HG02678 (cell line): ENCODE measurements around the gene SUMO3.

Experiments used
- ATAC-seq: cut with Tn5 transposase; IDR thresholded peaks from one replicate; pipeline ENCODE4 v1.9.1; 2021; ENCODE audit warnings: mild to moderate bottlenecking, moderate library complexity; ENCODE audit not compliant: unreplicated experiment

SUMO3 gene

DNA sequence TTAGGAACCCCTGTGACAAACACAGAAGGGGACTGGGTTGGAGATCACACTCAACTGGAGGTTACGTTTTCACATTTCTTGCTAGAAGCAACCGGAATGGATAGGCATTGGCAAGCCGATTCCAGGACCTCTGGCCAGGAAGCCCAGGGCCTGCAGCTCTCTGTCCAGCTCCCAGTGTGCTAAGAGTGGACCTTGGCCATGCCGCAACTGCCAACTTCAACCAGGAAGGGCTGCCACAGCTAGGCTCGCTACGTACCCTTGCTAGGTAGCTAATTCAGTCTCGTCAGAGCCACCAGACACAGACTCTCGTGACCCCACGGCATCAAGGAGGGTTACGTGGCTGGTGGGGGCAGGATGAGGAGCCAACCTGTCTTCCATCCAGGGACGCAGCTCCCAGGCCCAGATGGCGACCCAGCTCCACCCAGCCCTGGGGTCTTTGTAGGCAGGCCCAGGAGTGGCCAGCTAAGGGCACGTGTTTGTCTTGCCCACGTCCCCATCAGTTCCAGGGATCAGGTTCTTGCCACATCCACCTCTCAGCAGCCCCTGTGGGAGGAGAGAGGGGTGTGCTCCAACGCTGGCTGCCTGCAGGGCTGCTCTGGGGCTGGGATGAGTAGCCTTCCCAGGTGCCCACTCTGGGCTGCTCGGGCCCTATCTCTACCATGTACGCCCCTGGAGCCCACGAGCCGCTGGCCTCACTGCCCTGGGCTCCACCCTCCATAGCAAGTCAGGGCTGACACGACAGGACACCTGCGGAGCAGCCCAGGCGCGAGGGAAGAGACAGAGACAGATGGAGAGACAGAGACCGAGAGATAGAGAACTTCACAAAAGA is 55.4 kb downstream of the SUMO3 start:
- ATAC-seq = no peak

DNA sequence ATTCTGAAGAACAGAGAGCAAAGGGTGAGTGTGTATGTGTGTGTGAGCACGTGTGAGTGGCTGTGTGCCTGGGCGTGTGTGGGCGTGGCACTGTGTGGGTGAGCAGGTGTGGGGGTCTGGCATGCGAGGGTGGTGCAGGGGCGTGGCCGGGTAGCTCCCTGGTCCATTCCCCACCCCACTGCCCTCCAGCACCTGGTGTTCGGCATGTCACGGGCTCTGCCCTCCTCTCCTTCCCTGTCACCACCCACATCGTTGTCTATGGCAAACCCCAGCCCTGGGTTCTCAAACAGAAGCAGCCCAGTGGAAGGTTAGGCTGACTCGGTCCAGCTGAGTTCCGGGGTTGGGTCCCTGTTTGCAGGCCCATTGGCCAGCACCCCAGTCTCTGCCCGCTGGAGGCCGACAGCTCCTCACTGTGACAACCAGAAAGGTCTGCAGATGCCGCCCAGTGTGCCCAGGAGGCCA is 56.1 kb downstream of the SUMO3 start:
- ATAC-seq = no peak

DNA sequence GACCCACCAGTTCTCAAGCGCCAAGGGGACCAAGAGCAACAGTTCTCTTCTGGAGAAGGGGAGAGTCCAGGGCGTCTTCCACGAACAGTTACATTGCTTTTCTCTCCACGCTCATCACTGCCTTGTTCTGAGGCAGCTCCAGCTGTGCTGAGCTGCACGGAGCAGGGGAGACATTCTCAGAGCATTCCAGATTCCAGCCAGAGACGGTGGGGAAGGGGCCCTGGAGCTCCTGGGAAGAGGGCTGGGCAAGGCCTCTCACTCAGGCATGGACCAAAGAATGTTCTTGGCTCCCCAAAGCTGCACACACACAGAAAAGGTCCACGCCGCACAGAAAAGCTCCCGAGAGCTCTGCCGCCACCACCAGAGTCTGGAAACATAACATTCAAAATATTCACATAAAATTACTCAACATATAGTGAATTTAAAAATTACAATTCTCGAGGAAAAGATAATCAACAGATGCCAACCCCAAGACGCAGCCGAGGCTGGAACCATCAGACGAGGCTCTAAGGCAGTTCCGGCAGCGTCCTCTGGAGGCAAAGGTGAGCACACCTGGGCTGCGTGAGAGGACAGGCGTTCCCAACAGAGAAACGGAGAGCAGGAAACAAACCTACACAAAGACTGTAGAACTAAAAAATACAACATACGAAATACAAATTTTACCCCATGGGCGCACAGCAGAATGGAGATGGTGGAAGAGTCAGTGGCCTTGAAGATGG is 56.7 kb downstream of the SUMO3 start:
- no peak for ATAC-seq

DNA sequence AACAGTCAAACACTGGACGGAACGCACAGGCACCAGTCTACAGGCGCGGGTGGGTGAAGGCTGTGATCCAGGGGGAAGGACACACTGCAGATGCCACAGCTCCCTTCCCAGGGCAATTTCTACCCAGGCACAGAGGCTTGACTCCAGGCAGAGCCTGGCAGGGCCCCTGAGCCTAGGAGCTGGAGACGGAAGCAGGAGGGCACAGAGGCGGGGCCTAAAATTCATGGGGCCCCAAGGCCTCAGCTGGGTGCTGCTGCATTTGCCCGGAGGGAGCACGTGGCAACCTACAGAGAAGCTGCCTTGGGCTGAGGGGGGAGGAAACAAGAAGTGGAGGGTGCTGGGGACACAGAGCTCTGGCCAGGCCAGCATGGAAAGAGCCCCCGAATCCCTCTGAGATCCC is 57.5 kb downstream of the SUMO3 start:
- no peak for ATAC-seq

DNA sequence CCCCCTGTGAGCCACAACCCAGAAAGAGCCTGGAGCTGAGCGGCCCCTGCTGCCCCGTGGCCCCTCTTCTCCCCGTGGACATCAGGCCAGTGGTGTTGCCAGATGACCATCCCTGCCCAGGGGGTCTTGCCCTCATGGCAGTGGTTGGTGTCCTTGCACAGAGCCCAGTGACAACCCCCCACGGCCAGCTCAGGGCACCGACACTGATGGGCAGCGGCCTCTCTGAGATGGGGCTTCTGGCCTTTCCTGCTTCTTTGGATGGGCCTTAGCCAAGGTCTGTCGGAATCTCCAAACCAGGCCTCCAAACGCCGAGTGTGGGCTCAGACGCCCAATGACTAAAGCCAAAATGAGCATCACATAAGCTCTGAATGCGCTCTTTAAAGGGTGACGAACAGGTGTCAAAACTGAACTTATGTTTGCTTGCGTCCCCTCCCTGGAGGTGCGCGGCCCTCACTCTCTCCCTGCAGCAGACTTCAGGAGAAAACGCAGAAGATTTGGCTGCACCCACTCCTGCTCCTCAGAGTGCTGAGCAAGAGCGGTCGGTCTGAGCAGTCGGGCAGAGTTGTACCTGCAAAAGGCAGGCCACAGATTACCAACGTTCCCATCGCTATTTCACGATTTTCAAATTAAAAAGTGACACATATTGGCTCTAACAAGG is 58.1 kb downstream of the SUMO3 start:
- no peak for ATAC-seq

DNA sequence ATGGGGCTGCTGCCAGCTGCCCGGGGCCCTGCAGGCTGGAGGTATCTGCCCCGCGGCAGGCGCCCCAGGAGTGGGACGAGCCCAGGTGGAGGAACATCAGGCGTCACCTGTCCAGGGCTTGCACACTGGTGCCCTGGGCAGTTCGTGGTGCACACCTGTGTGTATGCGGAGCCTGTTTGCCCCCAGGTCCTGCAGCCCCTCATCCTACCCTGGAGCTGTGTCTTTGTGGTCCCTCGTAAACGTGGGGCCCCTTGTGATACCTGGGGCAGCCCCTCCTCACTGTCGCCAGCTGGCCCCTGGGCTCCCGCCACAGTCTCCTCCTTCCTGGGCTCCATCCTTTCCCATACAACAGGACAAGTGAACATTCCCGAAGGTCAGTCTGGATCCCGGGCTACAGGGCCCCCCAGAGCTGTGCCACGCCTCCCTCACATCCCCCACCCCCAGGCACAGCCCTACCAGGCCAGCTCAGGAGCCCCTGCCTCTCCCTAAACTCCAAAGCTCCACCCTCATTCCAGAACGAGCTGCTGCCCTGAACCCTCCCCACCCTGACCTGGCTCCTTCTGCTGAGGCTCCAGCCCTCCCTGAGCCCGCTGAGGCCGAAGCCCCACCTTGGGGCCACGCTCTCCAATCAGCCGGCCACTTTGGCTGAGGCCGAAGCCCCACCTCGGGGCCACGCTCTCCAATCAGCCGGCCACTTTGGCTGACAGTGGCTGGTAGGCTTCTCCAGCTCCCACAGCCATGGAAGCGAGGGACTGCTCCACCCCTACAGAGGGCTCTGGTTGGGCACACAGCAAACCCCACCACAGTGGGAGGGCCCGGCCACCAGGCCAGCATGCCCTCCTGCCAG is 58.9 kb downstream of the SUMO3 start:
- ATAC-seq = no peak

GRCh38 chr21:44758141-44758561 is 59.7 kb downstream of the SUMO3 start:
- ATAC-seq = no peak

DNA sequence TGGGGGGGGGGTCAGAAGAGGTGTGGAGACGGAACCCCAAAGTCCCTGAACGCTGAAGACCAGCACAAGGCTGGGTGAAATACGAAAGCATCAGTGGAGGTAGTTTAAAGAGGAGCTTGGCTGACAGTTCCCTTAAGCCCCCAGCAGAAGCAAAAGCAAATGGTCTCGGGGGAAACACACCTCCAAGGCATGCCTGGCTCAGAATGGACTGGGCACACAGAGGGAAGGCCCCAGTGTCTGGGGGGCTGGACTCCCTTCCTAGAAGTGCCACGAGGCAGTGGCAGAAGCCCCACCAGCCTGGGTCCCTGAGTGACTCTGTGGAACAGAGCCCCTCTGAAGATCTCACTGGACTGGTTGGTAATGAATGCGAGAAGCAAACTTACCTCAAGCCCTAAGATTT is 60.1 kb downstream of the SUMO3 start:
- ATAC-seq = no peak

GRCh38 chr21:44756423-44757185 is 61.3 kb downstream of the SUMO3 start:
- ATAC-seq = no peak
